ENCODE measurements around the gene PDE1C.
"Not testable (repeated sequence)": the region's sequence is repeated elsewhere in the genome, so short reads cannot be mapped to it uniquely, and the experiment has no call there.

PDE1C gene

DNA sequence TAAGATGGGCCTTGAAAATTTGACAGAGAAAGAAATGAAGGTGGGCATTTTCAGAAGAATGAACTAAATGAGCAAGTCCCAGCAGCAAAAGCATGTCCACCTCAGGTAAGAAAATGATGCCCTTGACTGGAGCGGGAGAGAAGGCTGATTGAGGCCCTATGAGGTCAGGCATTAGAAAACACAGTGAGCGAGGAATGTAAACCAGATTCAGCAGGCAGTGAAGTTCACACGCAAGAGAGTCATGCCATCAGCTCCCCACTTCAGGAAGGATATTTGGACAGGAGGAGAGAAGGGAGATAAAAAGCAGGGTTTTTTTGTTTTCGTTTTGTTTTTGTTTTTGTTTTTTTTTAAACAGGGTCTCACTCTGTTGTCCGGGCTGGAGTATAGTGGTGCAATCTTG is 216.8 kb downstream of the PDE1C start:
- TF ChIP-seq, protein P1, sequence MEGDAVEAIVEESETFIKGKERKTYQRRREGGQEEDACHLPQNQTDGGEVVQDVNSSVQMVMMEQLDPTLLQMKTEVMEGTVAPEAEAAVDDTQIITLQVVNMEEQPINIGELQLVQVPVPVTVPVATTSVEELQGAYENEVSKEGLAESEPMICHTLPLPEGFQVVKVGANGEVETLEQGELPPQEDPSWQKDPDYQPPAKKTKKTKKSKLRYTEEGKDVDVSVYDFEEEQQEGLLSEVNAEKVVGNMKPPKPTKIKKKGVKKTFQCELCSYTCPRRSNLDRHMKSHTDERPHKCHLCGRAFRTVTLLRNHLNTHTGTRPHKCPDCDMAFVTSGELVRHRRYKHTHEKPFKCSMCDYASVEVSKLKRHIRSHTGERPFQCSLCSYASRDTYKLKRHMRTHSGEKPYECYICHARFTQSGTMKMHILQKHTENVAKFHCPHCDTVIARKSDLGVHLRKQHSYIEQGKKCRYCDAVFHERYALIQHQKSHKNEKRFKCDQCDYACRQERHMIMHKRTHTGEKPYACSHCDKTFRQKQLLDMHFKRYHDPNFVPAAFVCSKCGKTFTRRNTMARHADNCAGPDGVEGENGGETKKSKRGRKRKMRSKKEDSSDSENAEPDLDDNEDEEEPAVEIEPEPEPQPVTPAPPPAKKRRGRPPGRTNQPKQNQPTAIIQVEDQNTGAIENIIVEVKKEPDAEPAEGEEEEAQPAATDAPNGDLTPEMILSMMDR (IDR thresholded peaks at IDR 0.05; ENCODE audit: low read depth, low read length), result no peak

DNA sequence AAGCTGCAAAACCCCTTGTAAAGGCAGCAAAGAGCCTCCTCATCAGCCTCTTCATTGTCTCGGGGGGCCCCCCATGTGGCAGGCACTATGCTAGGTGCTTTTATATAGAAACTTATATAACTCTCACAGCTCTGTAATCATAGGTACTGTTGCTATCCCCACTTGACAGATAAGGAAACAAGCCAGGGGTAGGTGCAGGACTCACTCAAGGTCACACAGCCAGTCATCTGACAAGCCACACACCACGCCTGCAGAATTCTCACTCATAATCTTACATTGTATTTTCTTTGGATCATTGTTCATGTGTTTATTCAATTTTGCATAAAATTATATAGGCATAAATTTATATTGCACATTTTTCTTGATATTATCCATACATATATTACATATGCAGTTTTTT is 217.7 kb downstream of the PDE1C start:
- TF ChIP-seq, protein P1 (IDR thresholded peaks at IDR 0.05; ENCODE audit: low read depth, low read length), result no peak
- no peak for DNase-seq (ENCODE audit: extremely low read depth, low read depth)

More for the DNA sequence above, 216.8 kb downstream of the PDE1C start:
- no peak for DNase-seq (ENCODE audit: extremely low read depth, low read depth)

DNA sequence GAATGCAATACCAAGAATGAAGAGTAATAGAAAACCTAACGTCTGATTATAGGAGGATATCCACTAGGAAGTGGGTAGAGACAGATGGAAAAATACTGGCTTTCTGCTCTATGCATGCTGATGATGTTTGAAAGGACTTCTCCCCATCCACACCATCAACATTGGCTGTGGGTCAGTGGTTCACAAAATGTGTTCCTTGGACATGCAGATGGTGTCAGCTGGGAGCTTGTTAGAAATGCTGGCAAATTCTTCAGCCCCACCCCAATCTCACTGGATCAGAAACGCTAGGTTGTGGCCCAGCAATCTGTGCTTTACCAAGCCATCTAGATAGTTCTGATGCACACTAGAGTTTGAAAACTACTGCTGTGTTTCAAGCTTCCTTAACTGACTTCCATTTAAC is 219.1 kb downstream of the PDE1C start:
- DNase-seq (ENCODE audit: extremely low read depth, low read depth), result no peak
- TF ChIP-seq, protein P1 (IDR thresholded peaks at IDR 0.05; ENCODE audit: low read depth, low read length), result no peak

DNA sequence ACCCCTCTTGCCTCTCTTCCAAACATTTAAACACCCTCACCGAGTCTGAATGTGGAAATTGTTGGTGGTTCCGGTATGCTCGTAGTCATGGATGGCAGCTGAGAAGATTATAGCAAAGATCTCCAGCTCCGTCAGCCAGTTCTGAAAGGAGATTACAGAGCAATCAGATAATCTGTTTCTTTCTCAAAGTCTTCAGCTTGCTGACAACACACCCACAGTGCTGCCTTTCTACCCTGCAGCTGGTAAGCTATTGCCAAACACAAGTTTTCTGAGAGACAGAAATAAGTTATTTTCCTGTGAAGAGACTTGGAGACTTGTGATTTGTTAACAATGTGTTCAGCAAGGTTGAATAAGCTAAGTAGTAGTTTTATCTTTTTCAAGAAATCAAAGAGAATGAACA is 219.6 kb downstream of the PDE1C start:
- TF ChIP-seq, protein P1 (IDR thresholded peaks at IDR 0.05; ENCODE audit: low read depth, low read length), result no peak
- DNase-seq (ENCODE audit: extremely low read depth, low read depth), result no peak

DNA sequence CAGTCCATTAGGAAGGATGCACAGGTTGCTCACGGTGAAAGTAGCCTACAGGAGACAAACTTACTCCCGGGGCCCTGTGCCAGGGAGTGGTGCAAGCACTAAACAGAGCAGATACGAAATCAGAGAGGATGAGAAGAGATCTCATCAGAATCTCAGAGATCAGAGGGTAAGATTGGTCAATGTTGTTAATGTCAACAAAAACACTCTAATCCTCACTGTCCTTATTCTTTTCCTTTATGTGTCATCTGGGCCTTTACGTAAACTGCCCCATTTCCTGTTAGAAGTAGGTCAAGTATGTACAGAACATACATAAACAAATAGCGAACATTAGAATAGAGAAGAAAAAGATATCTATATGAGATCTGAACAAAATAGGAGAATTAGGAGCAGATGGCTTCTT is 220.1 kb downstream of the PDE1C start:
- TF ChIP-seq, protein P1 (IDR thresholded peaks at IDR 0.05; ENCODE audit: low read depth, low read length), result no peak

DNA sequence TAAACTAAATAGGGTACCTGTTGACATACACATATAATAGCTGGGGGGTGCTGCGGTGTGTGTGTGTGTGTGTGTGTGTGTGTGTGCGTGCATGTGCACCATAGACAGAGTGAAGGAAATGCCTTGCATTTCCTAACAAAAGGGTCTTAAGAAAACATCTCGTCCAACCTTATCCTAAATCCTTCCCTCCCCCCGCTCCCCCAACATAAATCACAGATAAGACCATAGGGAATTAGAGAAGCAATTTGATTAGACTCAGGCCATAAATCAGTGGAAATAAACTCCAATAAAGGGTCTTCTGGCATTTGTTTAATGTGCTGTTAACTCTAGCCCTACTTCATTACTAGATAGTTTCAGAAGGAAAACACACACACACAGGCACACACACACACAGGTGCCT is 234.7 kb downstream of the PDE1C start:
- TF ChIP-seq, protein P1 (IDR thresholded peaks at IDR 0.05; ENCODE audit: low read depth, low read length), result no peak
- no peak for DNase-seq (ENCODE audit: extremely low read depth, low read depth)

More for the DNA sequence above, 220.1 kb downstream of the PDE1C start:
- DNase-seq (ENCODE audit: extremely low read depth, low read depth), result no peak

DNA sequence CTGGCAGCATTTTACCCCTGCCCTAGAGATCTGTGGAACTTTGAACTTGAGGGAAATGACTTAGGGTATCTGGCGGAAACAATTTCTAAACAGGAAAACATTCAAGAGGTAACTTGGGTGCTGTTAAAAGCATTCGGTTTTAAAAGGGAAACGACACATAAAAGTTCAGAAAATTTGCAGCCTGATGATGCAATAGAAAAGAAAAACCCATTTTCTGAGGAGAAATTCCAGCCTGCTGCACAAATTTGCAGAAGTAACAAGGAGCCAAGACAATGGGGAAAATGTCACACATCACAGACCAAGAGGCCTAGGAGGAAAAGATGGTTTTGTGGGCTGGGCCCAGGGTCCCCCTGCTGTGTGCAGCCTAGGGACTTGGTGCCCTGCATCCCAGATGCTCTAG is 236.6 kb downstream of the PDE1C start:
- DNase-seq (ENCODE audit: extremely low read depth, low read depth), result not testable (repeated sequence)

DNA sequence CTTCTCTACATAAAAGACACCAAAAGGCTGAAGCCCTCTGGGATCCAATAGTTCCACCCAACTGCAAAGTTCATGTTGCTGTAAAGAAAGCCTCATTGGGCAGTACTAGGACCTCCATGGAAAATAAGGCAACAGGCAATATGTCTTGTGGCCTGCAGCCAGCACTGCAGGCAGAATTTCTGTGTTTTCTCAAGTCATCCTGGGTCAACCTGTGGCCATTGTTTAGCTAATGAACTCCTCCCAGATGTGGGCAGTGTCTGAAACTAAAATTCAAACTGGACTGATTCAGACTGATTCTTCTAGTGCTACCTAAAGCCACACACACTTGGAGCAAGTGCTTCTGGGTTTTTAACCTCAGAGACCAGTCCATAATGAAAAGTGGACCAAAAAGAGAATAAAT is 241.7 kb downstream of the PDE1C start:
- DNase-seq (ENCODE audit: extremely low read depth, low read depth), result no peak

More for the DNA sequence above, 241.7 kb downstream of the PDE1C start:
- TF ChIP-seq, protein P1 (IDR thresholded peaks at IDR 0.05; ENCODE audit: low read depth, low read length), result no peak

Data from AG09319 (cell line).